Measurements from ENCODE around the gene ANGPTL2. TPM values are rescaled to one million over a fixed set of nuclear protein-coding genes. Genes with fewer than 3 reads are reported as not detected.

Gene ANGPTL2
- total RNA-seq, 1 donor from 2014 or later, result not detected

DNA sequence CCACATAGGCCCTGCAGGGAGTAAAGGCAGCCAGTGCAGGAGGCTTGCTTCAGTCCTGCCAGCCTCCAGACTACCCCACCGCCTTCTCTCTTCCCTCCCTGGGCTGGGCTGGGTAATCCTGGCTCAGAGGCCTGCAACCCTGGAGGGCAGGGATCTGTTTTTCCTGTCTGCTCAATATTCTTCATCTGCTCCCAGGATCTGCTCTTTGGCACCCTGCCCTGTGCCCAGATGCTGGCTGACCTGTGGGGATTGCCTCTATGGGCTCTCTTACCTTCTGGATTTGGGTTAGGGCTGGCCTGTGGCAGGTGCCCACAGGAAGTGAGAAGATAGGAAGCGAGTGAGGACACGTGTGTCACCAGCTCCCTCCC is 7.3 kb upstream of the ANGPTL2 start:
- intact Hi-C loops (cut with micrococcal nuclease), result no loop called here
- Mint-ChIP-seq H3K36me3 (ENCODE audit: low read depth) (no peaks in the 10 kb centered on the region), H3K4me3 (ENCODE audit: low read depth) (no peak overlapping the region), H3K27me3 (ENCODE audit: low read depth) (peaks cover 33% of the 10 kb centered on the region), H3K9me3 (no peaks in the 10 kb centered on the region), H3K4me1 (ENCODE audit: low read depth) (no peaks in the 10 kb centered on the region), H3K27ac (no peak overlapping the region)
- no peak for DNase-seq (ENCODE audit: low spot score)

DNA sequence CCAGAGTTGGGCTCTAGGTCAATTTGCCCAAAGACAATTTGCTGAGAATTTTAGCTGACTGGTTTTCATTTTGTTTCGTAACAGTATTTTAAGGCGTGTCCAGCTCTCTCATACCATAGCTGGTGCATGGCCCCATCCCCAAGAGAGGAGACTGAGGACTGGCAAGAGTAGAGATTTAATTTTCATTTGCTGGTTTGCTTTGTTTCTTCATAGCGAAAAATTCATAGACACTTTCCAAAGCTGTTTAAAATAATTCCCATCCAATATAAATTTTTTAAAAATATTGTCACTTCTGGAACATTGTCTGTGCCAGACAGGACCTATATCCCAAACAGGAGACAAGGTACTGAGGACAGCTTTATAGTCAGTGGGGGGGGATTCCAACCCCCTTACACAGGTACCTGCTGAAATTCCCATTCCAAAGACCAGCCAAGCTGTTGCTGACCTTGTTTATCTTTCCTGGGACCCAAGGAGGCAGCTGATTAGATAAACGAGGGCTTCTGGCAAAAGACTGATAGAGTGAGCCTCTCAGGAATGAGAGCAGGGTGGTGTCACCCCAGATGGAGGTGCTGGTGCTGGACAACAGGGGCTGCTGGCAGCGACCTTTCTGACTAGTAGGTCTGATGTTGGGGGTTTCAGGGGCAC is 6.8 kb upstream of the ANGPTL2 start:
- Mint-ChIP-seq H3K4me1 (ENCODE audit: low read depth) (no peaks in the 10 kb centered on the region), H3K27ac (no peak overlapping the region), H3K9me3 (no peaks in the 10 kb centered on the region), H3K27me3 (ENCODE audit: low read depth) (peaks cover 32% of the 10 kb centered on the region), H3K4me3 (ENCODE audit: low read depth) (no peak overlapping the region), H3K36me3 (ENCODE audit: low read depth) (no peaks in the 10 kb centered on the region)
- intact Hi-C loops (cut with micrococcal nuclease), result no loop called here
- DNase-seq (ENCODE audit: low spot score), result no peak

DNA sequence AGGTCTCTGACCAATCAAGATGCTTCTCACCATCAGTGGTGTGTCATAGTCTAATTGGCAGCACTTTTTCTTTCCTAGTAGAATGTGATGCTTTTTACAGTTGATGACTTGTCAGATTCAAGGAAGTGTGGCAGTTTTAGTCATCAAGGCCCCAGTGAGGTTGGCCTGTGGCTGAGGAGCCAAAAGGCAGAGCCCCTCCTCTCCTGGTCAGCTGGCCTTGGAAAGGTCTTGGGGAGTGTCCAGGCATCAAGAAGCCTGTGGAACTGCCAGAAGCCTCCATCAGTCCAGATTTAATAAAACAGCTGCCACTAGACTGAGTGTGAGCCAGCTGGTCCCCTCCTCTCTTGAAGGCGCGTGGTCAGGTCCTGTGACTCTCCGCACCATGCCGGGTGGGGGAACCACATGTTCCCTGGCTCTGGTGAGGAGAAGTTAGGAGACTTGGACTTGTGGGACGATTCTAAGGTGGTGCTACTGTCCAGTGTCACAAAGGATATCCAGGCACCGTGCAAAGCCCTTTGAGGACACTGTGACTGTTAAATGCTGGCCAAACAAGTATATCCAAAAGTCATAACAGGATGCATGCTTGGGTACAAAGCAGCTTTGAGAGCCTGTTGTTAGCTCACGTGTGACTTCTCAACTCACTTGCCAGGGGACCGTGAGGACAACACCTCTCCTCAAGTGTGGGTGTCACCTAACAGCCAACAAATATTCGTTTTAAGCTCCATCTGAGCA is 6.1 kb upstream of the ANGPTL2 start:
- H3K9me3 Mint-ChIP-seq, result no peaks in the 10 kb centered on the region
- intact Hi-C loops (cut with micrococcal nuclease), result no loop called here
- H3K27ac Mint-ChIP-seq, result no peak overlapping the region
- H3K27me3 Mint-ChIP-seq (ENCODE audit: low read depth), result peaks cover 35% of the 10 kb centered on the region
- no peaks in the 10 kb centered on the region for H3K4me1 Mint-ChIP-seq (ENCODE audit: low read depth)
- no peak for DNase-seq (ENCODE audit: low spot score)
- no peaks in the 10 kb centered on the region for H3K36me3 Mint-ChIP-seq (ENCODE audit: low read depth)
- H3K4me3 Mint-ChIP-seq (ENCODE audit: low read depth), result no peak overlapping the region

DNA sequence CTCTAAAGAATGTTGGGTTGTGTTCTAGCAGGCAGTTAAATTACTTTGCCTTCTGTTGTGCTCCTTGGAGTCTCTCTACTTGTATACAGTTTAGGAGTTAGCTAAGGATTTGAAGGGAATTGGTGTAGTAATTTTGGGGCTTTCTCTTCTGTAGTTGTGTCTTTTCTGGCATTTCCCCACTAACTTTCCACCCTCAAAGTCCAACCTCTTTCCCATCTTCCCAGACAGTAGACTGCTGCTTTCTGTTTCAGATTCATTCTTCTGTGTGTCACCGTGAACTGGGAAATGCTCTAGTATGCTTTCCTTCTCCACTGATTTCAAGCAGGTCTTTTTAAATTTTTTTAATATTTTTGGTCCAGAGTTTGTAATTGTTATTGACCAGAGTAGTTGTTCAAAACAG is 4.5 kb upstream of the ANGPTL2 start:
- no peak overlapping the region for H3K27ac Mint-ChIP-seq
- no peak overlapping the region for H3K4me3 Mint-ChIP-seq (ENCODE audit: low read depth)
- intact Hi-C loops (cut with micrococcal nuclease), result no loop called here
- H3K4me1 Mint-ChIP-seq (ENCODE audit: low read depth), result no peaks in the 10 kb centered on the region
- H3K27me3 Mint-ChIP-seq (ENCODE audit: low read depth), result peaks cover 46% of the 10 kb centered on the region
- no peaks in the 10 kb centered on the region for H3K36me3 Mint-ChIP-seq (ENCODE audit: low read depth)
- no peaks in the 10 kb centered on the region for H3K9me3 Mint-ChIP-seq
- DNase-seq (ENCODE audit: low spot score), result no peak

DNA sequence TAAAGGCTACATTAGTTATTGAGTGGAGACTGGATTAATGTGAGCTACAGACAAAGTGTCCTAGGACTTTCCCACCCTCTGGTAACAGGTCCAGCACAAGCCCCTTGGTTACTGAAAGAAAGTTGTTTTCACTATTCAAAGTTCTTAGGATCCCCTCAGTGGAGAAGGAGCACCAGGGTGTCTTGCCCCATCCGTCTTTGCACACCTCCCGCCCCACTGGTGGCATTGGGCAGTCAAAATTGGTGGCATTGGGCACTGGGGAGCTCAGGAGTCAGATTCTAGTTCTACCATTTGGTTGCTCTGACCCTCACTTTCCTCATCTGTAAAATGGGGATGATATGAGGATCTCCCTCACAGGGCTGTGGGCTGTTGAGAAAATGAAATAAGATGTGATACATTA is 2.4 kb upstream of the ANGPTL2 start:
- no peak overlapping the region for H3K4me3 Mint-ChIP-seq (ENCODE audit: low read depth)
- peaks cover 61% of the 10 kb centered on the region for H3K27me3 Mint-ChIP-seq (ENCODE audit: low read depth)
- no peaks in the 10 kb centered on the region for H3K4me1 Mint-ChIP-seq (ENCODE audit: low read depth)
- no peaks in the 10 kb centered on the region for H3K9me3 Mint-ChIP-seq
- no peaks in the 10 kb centered on the region for H3K36me3 Mint-ChIP-seq (ENCODE audit: low read depth)
- H3K27ac Mint-ChIP-seq, result no peak overlapping the region
- DNase-seq (ENCODE audit: low spot score), result no peak
- intact Hi-C loops (cut with micrococcal nuclease), result no loop called here

DNA sequence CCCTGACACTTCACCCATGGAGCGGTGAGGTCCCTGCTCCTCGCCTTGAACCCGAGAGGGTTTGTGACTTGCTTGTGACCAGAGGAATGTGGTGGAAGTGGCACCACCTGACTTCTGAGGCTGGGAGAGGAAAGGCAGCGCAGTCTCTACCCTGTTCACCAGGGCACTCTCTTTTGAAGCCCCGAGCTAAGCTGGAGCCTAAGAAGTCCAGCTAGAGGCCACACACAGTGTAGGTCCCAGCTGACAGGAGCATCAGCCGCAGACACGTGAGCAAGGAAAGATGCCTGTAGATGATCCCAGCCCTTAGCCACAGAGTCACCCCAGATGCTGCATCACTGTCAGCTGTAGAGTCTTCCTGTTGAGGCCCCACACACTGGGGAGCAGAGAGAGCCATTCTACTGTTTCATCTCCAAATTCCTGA is 1.7 kb upstream of the ANGPTL2 start:
- Mint-ChIP-seq H3K4me1 (ENCODE audit: low read depth) (no peaks in the 10 kb centered on the region), H3K36me3 (ENCODE audit: low read depth) (no peaks in the 10 kb centered on the region), H3K4me3 (ENCODE audit: low read depth) (no peak overlapping the region), H3K27ac (no peak overlapping the region), H3K27me3 (ENCODE audit: low read depth) (peaks cover 64% of the 10 kb centered on the region), H3K9me3 (no peaks in the 10 kb centered on the region)
- no peak for DNase-seq (ENCODE audit: low spot score)
- intact Hi-C loops (cut with micrococcal nuclease), result no loop called here

DNA sequence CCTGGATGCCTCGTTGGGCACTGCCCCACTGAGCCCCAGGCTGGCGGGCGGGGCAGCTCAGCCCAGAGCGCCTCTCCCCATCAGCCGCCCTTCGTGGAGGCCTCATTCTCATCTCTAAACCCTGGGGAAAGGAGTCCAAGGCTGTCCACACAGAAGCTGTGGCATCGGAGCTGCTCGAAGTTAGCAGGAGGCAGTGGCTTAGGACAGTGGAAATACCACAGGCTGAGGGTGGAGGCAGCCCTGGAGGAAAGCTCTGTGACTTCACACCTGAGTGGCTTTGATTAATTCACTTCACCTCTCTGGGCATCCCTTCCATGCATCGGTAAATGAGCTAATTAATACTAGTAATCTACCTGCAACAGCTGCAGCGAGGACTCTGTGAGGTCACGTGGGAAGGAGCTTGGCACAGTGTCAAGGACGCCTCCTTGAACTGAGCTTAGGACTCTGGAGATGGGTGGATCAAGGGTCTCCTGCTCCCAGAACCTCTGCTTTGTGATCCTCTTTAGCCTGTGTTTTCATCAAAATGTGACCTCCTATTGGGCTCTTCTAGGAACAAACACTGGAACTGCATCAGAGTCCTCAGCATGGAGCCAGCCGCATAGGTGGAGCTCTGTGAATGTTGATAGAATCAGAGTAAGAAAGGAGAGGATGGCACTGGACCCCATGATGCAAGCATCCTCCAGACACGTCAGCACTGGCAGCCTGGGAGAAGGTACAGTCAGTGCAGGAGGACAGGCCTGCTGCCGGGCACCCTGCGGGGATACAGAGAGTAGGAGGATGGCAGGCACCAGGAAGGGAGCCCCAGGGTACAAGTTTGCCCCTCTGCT is 842 bp upstream of the ANGPTL2 start:
- Mint-ChIP-seq H3K27ac (no peak overlapping the region), H3K36me3 (ENCODE audit: low read depth) (no peaks in the 10 kb centered on the region), H3K4me1 (ENCODE audit: low read depth) (no peaks in the 10 kb centered on the region), H3K9me3 (no peaks in the 10 kb centered on the region), H3K27me3 (ENCODE audit: low read depth) (peaks cover 68% of the 10 kb centered on the region), H3K4me3 (ENCODE audit: low read depth) (no peak overlapping the region)
- no peak for DNase-seq (ENCODE audit: low spot score)
- intact Hi-C loops (cut with micrococcal nuclease), result no loop called here

DNA sequence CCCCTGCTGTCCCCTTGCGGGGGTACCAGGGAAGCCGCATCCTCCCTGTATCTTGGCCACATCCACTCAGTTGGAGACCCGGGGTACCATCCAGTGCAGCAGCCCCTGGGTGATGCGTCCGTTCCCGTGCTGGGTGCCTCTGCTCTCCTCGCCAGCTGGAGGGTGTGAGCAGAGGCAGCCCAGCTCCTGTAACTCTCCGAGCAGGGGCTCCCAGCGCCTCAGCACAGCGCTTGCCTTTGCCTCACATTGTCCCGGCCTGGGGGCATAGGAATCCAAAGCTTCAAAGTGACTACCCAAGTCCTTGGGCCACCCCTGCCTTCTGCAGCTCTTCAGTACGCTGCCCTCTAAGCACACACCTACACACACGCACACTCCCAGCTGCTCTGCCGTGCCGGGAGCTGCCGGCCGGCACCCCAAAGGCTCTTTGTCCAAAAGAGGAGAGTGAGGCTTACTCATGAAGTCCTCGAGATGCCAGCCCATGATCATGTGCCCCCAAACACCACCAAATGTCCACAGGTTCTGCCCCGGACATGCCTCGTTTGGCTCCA is 733 bp downstream of the ANGPTL2 start:
- Mint-ChIP-seq H3K4me1 (ENCODE audit: low read depth) (peaks cover 6% of the 10 kb centered on the region), H3K36me3 (ENCODE audit: low read depth) (no peaks in the 10 kb centered on the region), H3K27ac (no peak overlapping the region), H3K27me3 (ENCODE audit: low read depth) (peaks cover 65% of the 10 kb centered on the region), H3K9me3 (no peaks in the 10 kb centered on the region), H3K4me3 (ENCODE audit: low read depth) (no peak overlapping the region)
- DNase-seq (ENCODE audit: low spot score), result no peak
- intact Hi-C loops (cut with micrococcal nuclease), result no loop called here

DNA sequence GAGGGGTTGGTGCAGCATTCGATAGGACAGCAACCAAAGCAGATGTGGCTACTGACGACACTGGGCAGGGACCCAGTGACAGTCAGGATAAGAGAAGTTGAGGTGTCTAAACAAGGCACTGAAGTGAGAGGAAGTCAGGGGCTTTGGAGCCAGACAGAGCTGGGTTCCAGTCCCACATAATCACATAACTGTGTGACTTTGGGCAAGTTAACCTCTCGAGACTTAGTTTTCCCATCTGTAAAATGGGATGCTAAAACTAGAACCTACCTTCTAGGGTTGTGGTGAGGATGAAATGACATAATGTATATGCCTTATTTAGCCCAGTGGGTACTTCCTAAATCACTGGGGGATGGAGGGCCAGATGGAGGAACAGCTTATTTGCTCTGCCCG is 3.1 kb downstream of the ANGPTL2 start:
- no peaks in the 10 kb centered on the region for H3K36me3 Mint-ChIP-seq (ENCODE audit: low read depth)
- no peaks in the 10 kb centered on the region for H3K9me3 Mint-ChIP-seq
- intact Hi-C loops (cut with micrococcal nuclease), result no loop called here
- no peak for DNase-seq (ENCODE audit: low spot score)
- H3K27me3 Mint-ChIP-seq (ENCODE audit: low read depth), result peaks cover 45% of the 10 kb centered on the region
- peaks cover 13% of the 10 kb centered on the region for H3K4me1 Mint-ChIP-seq (ENCODE audit: low read depth)
- H3K27ac Mint-ChIP-seq, result no peak overlapping the region
- no peak overlapping the region for H3K4me3 Mint-ChIP-seq (ENCODE audit: low read depth)

DNA sequence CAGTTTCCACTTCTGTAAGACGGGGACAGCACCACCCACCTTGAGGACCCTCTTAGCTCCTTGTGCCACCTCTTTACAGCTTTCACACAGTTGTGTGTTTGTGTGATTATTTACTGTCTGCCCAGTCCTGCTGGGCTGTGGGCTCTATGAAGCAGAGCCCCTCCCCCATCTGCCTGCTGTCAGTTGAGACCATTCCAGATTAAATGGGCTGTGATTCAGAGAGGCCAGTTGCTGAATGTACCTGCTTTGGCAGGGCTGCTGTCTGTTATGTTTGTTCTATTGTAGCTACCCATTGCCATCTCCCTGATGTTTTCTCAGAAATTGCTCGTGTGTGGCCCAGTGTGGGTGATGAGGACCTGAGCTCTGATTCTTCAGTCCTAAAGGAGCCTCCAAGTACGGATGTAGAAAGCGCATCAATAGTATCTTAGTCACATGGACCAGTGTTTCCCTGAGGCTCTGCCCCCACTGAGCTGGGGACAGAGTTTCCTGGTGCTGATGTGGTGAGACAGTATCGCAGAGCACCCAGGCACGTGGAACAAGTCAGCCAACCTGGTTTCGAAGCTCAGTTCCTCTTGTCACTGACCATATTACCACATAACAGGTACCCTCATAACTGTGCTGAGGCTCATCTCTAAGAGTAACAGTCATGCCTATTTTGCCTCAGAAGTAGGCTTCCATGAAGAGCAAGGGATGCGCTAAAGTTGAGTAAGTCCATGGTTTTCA is 3.7 kb downstream of the ANGPTL2 start:
- H3K36me3 Mint-ChIP-seq (ENCODE audit: low read depth), result no peaks in the 10 kb centered on the region
- peaks cover 42% of the 10 kb centered on the region for H3K27me3 Mint-ChIP-seq (ENCODE audit: low read depth)
- intact Hi-C loops (cut with micrococcal nuclease), result no loop called here
- no peaks in the 10 kb centered on the region for H3K9me3 Mint-ChIP-seq
- H3K27ac Mint-ChIP-seq, result no peak overlapping the region
- DNase-seq (ENCODE audit: low spot score), result no peak
- no peak overlapping the region for H3K4me3 Mint-ChIP-seq (ENCODE audit: low read depth)
- H3K4me1 Mint-ChIP-seq (ENCODE audit: low read depth), result peaks cover 13% of the 10 kb centered on the region

DNA sequence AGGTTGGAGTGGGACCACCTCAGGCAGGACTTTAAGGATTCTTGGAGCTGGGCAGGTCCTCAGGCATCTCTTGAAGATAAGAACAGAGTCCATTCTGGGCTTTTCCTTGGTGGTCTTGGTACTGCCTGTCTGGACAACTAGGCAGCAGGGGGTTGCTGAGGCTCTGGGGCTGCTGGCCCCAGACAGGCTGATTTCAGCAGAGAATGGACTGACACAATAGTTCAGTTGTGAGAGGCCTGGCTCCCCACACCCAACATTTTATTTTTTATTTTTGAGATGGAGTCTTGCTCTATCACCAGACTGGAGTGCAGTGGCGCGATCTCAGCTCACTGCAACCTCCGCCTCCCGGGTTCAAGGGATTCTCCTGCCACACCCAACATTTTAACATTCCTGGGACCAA is 4.6 kb downstream of the ANGPTL2 start:
- H3K4me1 Mint-ChIP-seq (ENCODE audit: low read depth), result peaks cover 13% of the 10 kb centered on the region
- no peaks in the 10 kb centered on the region for H3K9me3 Mint-ChIP-seq
- no peaks in the 10 kb centered on the region for H3K36me3 Mint-ChIP-seq (ENCODE audit: low read depth)
- DNase-seq (ENCODE audit: low spot score), result no peak
- H3K4me3 Mint-ChIP-seq (ENCODE audit: low read depth), result no peak overlapping the region
- H3K27ac Mint-ChIP-seq, result no peak overlapping the region
- peaks cover 32% of the 10 kb centered on the region for H3K27me3 Mint-ChIP-seq (ENCODE audit: low read depth)
- intact Hi-C loops (cut with micrococcal nuclease), result no loop called here

DNA sequence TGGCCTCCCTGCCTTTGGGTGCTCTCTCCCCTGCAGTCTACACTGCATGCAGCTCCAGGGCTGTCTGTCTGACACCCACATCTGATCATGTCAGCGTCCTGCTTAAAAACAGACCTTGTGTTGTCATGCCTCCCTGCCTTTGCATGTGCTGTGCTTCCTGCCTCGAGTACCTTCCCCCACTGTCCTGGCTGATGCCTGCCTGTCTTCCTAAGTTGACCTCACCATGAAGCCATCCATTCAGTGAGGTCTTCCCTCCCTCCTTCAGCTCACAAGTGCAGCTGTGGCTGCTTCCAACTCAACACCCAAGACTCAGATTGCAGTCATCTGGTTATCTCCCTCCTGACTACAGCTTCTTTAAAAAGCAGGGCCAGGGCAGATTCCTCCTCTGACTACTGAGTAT is 5.5 kb downstream of the ANGPTL2 start:
- intact Hi-C loops (cut with micrococcal nuclease), result no loop called here
- no peak overlapping the region for H3K27ac Mint-ChIP-seq
- H3K36me3 Mint-ChIP-seq (ENCODE audit: low read depth), result no peaks in the 10 kb centered on the region
- H3K4me1 Mint-ChIP-seq (ENCODE audit: low read depth), result peaks cover 13% of the 10 kb centered on the region
- no peaks in the 10 kb centered on the region for H3K9me3 Mint-ChIP-seq
- H3K27me3 Mint-ChIP-seq (ENCODE audit: low read depth), result peaks cover 28% of the 10 kb centered on the region
- no peak overlapping the region for H3K4me3 Mint-ChIP-seq (ENCODE audit: low read depth)
- DNase-seq (ENCODE audit: low spot score), result no peak

Data from activated T-helper 2 cell treated with anti-CD3 and anti-CD28 coated beads, Interferon-gamma antibody, Interleukin-2, Interleukin-4, amounts not matched to agents 10 μg/mL and 5 μg/mL and 100 μg/mL, durations not matched to agents 14 hours and 24 hours and 36 hours (primary cell).